ENCODE data around the gene LLGL2.
"Not testable (repeated sequence)": the region's sequence is repeated elsewhere in the genome, so short reads cannot be mapped to it uniquely, and the experiment has no call there.

LLGL2 gene

DNA sequence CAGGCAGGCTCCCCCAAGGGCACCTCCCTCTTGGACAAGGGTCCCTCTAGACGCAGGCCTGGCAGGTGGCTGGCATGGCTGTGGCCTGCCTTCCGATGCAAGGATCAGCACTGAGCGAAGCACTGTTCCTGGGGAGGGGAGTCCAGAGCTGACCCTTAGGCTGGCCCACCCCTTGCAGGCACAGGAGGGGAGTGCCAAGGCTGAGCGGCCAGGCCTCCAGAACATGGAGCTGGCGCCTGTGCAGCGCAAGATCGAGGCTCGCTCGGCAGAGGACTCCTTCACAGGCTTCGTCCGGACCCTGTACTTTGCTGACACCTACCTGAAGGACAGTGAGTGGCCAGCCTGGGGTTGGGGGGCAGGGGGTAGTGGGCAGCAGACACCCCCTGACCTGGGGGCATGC lies 45.3 kb downstream of the LLGL2 start:
- DNase-seq (ENCODE audit: low spot score): no peak

DNA sequence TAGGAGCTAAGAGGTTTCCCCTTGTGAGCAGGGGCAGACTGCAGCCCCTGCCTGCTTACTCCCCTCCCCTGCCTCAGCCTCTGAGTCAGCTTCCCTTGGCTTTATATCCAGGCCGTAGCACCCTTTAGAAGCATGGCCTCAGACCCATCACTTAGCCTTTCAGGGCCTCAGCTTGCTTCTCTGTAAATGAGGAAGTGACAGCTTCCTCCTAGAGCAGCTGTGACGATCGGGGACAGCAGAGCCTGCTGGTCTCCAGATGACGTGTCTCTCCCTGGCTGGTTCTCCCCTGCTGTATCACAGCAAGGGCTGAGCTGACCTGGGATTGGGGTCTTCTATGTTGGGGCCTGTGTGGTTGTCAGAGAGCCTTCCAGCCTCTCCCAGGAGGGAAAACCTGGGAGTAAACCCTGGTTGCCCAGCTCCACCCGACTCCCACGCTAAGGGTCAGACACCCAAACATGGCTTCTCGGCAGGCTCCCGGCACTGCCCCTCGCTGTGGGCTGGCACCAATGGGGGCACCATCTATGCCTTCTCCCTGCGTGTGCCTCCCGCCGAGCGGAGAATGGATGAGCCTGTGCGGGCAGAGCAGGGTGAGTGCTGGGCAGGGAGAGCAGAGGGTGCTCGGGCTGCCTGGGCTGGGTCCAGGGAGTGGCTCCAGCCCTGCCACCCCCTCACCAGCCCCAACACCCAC lies 45.8 kb downstream of the LLGL2 start:
- DNase-seq (ENCODE audit: low spot score): no peak

DNA sequence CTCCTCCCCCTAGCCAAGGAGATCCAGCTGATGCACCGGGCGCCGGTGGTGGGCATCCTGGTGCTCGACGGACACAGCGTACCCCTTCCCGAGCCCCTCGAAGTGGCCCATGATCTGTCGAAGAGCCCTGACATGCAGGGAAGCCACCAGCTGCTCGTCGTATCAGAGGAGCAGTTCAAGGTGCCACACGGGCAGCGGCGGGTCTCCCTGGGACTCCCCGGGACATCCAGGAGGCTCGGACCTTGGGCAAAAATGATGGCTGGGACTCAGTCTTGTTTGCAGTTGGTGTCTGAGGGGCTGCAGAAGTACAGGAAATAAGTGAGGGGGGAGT lies 46.4 kb downstream of the LLGL2 start:
- DNase-seq (ENCODE audit: low spot score): no peak

DNA sequence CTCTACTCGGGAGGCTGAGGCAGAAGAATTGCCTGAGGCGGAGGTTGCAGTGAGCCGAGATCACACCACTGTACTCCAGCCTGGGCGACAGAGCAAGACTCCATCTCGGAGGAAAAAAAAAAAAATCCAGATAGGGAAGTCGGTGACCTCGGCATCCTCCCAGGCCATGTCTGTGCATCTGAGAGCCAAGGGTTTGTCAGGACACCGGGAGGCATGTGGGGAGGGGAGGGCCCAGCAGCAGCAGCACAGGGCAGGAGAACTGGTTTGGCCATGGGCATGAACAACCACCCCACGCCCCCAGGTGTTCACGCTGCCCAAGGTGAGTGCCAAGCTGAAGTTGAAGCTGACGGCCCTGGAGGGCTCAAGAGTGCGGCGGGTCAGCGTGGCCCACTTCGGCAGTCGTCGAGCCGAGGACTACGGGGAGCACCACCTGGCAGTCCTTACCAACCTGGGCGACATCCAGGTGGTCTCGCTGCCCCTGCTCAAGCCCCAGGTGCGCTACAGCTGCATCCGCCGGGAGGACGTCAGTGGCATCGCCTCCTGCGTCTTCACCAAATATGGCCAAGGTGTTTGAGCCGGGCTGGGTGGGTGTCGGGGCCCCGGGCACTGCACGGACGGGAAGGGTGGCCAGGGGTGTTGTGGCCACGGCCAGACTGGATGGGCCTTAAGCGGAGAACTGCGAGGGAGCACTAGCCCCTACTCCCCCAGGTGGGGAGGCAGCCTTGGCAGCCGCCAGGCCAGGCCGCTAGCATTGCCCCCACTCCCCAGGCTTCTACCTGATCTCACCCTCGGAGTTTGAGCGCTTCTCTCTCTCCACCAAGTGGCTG lies 47.4 kb downstream of the LLGL2 start:
- DNase-seq (ENCODE audit: low spot score): no peak

DNA sequence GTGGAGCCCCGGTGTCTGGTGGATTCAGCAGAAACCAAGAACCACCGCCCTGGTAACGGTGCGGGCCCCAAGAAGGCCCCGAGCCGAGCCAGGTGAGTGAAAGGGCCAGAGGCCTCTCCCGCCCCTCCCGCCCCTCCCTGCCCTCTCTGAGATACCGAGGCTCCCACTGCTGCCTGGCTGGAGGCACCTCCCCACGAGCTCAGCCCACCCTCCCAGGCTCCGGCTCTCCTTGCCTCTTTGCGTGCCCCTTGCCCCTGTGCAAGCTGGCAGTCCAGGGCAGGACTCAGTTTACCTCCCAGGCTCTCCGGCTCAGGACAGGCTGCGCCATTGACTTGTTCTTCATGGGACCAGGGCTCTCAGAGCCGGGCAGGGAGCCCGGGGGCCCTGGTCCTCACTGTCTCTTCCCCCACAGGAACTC lies 48.1 kb downstream of the LLGL2 start:
- no peak for DNase-seq (ENCODE audit: low spot score)

DNA sequence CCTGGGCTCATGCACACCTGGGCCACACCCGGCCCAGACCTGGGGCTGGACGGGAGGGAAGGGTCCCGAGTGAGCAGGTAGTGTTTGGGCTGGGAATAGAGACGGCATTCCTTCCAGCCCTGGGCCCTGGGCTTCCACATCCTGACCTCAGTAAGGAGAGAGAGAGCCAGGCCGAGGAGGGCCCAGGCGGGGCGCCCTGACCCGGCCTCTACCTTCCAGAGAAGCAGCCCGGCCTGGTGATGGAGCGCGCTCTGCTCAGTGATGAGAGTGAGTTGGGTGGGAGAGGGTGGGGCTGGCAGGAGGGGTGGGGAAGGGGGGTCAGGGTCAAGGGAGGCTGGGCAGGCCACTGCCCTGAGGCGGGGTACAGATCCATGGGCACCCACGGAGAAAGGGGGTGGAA lies 48.5 kb downstream of the LLGL2 start:
- no peak for DNase-seq (ENCODE audit: low spot score)

DNA sequence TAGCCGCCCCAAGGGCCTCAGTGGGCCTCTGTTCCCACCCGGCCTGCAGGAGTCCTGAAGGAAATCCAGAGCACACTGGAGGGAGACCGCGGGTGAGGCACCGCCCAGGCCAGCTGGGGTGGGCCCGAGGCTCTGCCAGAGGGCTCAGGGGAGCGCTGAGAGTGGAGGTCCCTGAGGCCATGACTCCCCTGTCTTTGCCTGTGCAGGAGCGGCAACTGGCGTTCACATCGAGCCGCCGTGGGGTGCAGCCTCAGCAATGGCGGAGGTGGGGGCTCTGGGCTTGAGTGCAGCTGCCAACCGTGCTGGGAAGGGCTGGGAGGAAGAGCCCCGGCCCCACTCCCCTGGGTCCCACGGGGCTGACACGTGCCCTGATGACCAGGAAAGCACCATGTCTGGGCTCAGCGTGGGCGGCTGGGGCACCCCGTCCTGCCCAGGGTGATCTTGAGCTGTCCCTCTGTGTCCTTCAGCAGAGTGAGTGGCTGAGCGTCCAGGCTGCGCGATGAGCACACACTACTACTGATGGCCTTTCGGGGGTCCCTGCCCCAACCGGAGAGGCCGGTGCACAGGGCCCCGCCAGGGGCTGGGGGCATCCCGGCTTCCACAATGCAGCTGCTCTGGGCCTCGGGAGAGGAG lies 49.0 kb downstream of the LLGL2 start:
- no peak for DNase-seq (ENCODE audit: low spot score)

DNA sequence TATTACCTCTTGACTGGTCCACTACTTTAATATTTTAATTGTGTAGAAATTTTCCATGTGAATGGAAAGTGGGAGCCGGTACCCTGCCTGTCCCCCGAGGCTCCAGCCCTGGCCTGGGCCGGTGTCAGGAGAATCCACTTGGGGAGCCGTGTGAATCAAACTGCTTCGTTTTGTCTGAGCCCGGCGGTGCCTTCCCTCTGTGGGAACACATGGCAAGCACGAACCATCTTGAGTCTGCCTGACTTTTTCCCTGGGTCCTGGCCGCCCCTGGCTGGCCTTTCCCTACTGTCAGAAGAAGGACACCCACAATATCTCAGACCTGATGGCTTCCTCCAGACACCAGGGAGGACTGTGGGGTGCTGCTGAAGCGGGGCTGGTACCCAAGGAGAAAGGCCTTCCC lies 49.7 kb downstream of the LLGL2 start:
- DNase-seq (ENCODE audit: low spot score): no peak

DNA sequence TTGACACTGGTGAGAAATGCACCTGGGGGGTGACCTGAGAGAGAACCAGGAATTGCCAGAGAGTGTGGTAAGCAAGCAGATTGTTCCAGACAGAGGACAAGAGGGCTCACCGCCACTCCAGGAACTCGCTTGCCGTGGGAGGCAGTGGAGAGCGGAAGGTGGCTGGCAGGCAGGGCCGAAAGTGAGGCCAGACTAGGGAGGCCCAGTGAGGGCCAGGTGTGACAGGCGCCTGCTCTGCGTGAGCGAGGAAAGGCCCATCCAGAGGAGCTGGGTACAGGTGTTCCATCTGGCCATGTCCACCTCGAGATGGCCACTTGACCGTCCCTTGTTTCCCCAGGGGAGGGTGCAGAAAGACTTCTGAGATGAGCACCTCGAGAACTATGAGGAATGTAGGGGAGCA lies 50.2 kb downstream of the LLGL2 start:
- DNase-seq (ENCODE audit: low spot score): no peak

DNA sequence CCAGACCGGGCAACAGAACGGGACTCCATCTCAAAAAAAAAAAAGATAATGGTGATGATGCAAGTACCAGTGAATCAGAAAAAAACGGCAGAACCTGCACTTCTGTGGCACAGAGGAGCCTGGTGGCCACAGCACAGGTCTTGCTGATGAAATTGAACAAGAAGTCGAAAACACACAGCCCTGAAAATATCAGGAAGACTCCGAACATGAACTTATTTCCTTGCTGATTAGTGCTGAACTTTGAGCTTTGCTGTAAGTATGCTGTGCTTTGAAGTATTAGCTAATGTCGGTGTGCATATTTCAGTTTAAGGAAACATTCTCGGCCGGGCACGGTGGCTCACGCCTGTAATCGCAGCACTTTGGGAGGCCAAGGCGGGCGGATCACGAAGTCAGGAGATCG lies 51.2 kb downstream of the LLGL2 start:
- DNase-seq (ENCODE audit: low spot score): no peak

DNA sequence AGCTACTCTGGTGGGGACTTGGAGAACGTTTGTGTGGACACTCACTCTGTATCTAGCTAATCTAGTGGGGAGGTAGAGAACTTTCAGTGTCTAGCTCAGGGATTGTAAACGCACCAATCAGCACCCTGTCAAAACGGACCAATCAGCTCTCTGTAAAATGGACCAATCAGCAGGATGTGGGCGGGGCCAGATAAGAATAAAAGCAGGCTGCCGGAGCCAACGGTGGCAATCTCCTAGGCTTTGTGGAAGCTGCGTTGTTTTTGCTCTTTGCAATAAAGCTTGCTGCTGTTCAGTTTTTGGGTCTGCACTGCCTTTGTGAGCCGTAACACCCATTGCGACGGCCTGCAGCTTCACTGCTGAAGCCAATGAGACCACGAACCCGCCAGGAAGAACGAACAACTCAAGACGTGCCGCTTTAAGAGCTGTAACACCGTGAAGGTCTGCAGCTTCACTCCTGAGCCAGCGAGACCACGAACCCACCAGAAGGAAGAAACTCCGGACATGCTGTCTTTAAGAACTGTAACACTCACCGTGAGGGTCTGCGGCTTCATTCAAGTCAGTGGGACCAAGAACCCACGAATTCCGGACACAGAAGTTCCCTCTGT lies 55.7 kb downstream of the LLGL2 start:
- peak; percentile 17 for DNase-seq (ENCODE audit: low spot score)

DNA sequence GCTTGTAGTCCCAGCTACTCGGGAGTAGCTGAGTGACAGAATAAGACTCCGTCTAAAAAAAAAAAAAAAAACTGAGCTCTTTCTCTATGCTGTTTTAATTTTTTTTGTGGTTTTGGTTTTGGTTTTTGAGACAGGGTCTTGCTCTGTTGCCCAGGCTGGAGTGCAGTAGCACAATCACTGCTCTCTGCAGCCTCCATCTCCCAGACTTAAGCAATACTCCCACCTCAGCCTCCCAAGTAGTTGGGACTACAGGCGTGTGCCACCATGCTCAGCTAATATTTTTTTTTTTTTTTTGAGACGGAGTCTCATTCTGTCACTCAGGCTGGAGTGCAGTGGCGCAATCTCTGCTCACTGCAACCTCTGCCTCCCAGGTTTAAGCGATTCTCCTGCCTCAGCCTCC lies 57.7 kb downstream of the LLGL2 start:
- not testable (repeated sequence) for DNase-seq (ENCODE audit: low spot score)

DNA sequence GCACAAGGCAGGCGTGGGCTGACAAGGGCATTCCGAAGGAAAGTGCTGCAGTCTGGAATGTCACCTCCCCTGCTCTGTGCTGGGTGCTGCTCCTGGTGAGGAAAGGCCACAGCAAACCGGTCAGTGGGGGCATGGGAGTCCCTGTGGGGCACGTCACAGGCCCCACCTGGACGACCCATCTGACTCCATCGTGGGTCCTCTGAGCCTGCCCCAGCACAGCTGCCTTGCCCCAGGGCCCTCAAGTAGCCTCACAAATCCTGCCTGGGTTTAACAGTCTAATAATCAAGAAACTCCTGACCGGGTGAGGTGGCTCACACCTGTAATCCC lies 59.3 kb downstream of the LLGL2 start:
- no peak for DNase-seq (ENCODE audit: low spot score)

DNA sequence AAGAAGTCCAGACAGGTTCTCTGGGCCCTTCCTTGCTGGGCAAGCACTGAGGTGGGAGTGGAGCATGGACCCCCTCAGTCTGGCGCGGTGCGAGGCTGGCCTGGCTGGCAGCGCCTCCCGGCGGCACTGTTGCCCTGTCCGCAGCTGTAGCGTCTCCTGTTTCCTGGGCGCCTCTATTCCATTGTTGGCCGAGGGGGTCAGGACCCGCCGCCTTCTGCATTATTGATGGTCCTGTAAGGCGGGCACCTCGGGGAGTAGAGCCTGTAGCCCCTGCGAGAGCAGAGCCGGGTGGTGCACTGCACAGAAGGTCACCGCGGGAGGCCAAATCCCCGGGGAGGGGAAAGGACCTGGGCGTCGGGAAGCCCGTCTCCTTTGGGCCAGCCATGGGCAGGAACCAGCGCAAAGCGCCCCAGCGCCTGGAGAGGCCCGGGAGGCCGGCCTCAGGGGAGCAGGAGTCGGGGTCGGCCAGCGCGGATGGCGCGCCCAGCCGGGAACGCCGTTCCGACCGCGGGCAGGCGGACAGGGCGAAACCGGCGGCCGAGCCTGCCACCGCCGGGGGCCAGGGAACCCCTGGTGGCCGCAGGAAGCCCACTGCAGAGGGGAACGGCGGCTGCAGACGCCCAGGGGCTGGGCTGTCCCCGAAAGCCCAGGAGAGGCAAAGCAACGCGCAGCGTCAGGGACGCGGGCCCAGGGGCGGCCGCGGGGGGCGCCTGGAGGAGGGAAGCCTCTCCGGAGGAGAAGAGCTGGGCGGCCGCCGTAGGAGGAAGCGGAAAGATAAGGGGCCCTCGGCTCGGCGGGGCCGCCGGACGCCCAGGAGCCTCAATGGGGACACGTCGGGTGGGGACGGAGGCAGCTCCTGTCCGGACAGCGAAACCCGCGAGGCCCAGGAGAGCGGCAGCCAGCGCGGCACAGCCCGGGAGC lies 62.4 kb downstream of the LLGL2 start, which contains the start of gene MYO15B:
MYO15B (plus strand) TSS at position 126 of the 921 bp plus-strand sequence; CDS start at position 384, 258 bp downstream.
- peak; percentile 53 for DNase-seq (ENCODE audit: low spot score)

DNA sequence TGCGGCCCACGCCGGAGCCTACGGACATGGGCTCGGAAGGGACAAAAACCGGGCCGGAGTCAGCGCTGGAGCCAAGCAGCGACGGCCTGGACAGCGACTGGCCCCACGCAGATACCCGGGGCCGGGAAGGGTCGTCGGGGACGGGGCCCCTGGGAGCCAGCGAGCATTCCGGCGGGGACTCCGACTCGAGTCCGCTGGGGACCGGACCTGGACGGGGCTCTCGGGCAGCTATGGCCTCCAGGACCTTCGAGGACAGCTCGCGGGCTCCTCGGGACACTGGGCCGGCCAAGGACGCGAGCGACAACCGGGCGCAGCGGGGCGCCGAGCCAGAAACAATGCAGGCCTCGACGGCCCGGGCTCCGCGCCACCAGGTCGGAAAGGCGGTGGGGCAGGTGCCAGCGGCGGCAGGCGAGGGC lies 63.1 kb downstream of the LLGL2 start:
- DNase-seq (ENCODE audit: low spot score): no peak

DNA sequence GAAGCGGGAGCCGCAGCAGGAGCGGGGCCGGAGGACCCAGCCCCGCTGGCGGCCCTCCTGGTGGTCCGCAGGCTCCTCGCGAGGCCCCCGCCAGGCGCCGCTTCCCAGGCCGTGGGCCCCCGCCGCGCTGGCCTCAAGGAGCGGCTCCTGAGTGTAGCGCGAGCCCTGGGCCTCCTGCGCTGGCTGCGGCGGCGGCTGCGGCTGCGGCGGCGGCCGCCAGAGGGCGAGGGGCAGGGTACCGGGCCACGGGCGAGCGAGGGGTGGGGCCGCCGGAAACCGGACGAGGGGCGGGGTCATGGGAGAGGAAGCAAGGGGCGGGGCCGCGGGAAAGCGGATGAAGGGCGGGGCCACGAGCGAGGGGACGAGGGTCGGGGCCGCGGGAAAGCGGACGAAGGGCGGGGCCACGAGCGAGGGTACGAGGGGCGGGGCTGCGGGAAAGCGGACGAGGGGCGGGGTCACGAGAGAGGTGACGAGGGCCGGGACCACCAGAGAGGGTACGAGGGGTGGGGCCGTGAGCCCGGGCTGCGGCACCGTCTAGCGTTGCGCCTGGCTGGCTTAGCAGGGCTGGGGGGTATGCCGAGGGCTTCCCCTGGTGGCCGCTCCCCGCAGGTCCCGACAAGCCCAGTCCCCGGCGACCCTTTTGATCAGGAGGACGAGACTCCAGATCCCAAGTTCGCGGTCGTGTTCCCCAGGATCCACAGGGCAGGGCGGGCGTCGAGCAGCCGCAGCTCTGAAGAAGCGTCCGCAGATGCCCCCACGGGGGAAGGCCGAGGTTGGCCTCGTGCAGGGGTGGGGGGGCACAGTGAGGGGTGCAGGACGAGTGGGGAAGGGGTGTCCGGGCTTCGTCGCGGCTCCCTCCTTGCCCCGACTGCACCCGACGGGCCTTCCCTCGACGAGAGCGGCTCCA lies 63.8 kb downstream of the LLGL2 start:
- peak; percentile 93 for DNase-seq (ENCODE audit: low spot score)

DNA sequence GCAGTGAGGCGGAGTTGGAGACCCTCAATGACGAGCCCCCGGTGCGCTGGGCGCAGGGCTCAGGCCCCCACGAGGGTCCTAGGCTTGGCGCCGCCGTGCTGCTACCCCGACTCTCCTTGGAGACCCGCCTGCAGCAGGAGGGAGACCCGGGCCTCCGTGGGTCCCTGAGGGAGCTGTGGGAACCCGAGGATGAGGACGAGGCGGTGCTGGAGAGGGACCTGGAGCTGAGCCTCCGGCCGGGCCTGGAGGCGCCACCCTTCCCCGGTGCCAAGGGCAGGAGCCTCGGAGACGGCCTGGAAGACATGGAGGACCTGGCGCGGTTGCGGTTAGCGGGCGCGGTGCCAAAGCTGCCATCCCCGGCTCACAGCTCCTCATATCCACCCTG lies 64.4 kb downstream of the LLGL2 start:
- no peak for DNase-seq (ENCODE audit: low spot score)

DNA sequence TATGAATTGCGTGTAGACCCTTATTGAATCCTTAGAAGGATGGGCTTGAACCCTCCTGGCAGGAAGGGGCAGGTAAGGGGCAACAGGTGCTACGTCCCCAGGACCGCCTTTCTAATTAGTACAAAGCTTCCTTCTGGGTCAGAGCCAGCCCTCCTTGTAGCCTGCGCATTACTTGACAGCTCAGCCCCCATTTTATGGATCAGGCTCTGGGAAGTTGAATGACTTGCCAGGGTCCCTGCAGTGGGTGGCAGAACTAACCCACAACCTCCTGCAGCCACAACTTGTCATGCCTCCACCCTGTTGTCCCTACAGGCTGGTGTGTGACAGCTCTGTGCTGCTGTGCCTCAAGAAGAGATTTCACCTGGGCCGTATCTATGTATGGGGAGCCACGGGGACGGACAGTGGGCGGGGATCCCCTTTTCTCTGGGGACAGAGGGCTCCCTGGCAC lies 64.8 kb downstream of the LLGL2 start:
- DNase-seq (ENCODE audit: low spot score): no peak

DNA sequence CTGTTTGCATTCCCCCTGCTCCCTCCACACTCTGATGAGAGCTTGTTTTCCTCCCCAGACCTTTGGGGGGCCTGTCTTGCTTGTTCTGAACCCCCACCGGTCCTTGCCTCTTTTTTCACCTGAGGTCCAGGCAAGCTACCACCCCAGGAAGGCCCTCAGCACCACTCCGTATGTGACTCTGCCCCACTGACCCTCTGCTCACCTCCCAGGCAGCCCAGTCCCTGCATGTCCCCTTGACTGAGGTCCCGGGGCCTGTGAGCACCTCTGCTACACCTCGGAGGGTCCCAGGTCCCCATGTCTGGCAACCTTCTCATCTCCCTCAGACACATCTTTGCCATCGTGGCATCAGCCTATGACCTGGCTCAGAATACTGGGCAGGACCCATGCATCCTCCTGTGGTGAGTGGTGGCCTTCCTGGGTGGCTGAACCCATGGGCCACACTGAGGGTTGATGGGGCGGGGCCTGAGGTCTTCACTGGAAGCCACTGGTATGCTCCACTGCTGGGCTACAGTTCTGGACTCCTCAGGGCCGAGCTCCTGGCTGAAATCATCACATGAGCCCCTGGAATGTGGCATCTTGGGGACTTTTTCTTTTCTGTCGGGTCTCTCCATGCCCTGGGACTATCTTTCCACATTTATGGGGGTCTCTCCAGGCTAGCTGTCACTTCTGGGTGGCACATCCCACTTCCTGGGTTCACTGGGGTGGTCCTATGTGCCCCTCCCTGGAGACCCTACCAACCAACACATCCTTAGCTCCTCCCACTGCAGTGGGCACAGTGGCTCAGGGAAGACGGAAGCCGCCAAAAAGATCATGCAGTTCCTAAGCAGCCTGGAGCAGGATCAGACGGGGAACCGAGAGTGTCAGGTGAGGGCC lies 65.6 kb downstream of the LLGL2 start:
- no peak for DNase-seq (ENCODE audit: low spot score)

All from activated CD4-positive, alpha-beta T cell treated with anti-CD3 and anti-CD28 coated beads, Interleukin-2, Interleukin-4, amounts not matched to agents 100 ng/mL and 50 ng/mL, durations not matched to agents 16 hours and 8 hours (primary cell).